Activated T-helper 9 cell treated with anti-CD3 and anti-CD28 coated beads, Interleukin-2, amount 50 U/mL, for 16 hours (primary cell): Measurements from ENCODE around the gene CLEC4E.
"Not testable (repeated sequence)": the region's sequence is repeated elsewhere in the genome, so short reads cannot be mapped to it uniquely, and the experiment has no call there.

Experiments
- DNase-seq: peaks from one replicate; pipeline ENCODE4 v3.0.0-alpha.2; 2020; ENCODE audit warnings: low read depth

The CLEC4E gene

GRCh38 chr12:8540831-8541230 is at the start of gene CLEC4E:
Gene CLEC4E (minus strand): TSS chr12:8540905. CDS start chr12:8540797, 108 bp downstream.
- DNase-seq: not testable (repeated sequence)

GRCh38 chr12:8589679-8590078 is 49.0 kb upstream of the CLEC4E start:
- no peak for DNase-seq

- DNase-seq: not testable (repeated sequence)
Observed at GRCh38 chr12:8584478-8584877, 43.8 kb upstream of the CLEC4E start.

GRCh38 chr12:8584004-8584403 is 43.3 kb upstream of the CLEC4E start:
- no peak for DNase-seq

GRCh38 chr12:8581098-8581784 is 40.5 kb upstream of the CLEC4E start:
- no peak for DNase-seq

DNA sequence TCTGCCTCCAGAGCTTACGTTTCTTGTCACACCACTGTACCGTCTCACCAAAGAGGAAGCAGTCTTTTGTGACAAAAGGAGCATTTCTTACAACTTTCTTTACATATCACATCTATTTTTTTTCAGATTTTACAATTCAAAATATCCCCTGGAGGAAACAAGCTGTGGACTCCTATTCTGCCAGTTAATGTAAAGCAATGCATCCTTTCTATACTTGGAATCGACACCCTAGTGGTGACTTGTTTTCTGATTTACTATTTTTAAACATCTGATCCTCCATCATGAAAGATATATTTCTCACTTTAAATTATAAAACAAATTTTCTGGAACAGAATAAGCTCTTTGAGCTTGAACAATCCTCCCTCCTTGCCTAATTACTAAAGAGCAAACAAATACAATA is 37.2 kb upstream of the CLEC4E start:
- no peak for DNase-seq

DNA sequence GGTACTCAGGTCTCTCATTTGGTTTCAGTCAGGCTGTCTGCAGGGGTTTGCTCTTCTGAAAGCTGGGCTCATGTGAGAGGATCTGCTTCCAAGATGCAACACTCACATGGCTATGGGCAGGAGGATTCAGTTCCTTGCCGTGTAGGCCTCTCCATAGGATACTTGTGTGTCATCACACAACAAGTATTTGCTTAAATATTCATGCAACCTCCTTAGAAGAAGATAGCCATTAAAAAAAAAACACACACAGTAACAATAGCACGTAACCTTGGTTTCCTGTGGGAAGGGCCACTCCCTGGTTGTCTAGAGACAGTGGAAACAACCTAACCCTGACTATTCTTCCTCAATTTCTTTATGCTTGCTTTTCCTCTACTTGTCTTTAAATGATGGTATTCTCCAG is 31.8 kb upstream of the CLEC4E start:
- no peak for DNase-seq

- DNase-seq: no peak
Observed at GRCh38 chr12:8566525-8566924, 25.8 kb upstream of the CLEC4E start.

GRCh38 chr12:8566052-8566451 is 25.3 kb upstream of the CLEC4E start:
- not testable (repeated sequence) for DNase-seq

DNA sequence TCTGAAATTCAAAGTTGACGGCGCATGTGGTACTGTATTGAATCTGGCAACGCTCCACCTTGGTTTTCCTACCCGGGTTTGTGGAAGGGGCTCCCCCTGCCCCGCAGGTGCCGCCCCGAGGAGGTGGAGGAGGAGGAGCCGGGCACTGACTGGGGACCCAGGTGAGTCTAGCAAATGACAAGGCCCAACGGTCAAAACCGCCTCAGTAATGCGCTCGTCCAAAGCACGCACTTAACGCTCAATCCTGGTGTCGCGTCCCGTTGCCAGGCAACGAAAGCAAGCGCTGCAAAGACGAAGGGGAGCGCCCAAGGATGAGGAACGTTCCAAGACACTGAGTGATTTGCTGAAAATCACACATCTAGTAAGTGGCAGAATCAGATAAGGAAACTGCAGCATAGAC is 24.0 kb upstream of the CLEC4E start:
- DNase-seq: no peak

- DNase-seq: no peak
Observed at GRCh38 chr12:8563356-8563755, 22.7 kb upstream of the CLEC4E start.

- no peak for DNase-seq
Observed at GRCh38 chr12:8562310-8562709, 21.6 kb upstream of the CLEC4E start.

DNA sequence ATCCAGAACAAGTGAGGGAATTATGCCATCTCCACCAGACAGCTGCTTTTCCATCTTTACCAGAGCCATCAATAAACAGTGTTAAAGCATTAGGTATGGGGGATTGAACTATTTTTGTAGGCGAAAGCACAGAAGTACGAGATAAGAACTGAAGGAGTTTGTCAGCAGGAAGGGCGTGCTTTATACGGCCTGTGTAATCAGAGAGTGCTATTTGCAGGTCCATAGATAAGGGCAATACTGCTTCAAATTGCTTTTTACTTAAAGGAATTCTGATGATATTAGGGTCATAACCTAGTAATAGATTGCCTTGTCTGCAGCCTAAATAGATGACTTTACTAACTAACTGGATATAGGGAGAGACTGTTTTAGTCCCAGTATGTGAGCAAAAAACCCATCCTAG is 20.3 kb upstream of the CLEC4E start:
- DNase-seq: no peak

- DNase-seq: no peak
Observed at GRCh38 chr12:8559676-8560075, 19.0 kb upstream of the CLEC4E start.

DNA sequence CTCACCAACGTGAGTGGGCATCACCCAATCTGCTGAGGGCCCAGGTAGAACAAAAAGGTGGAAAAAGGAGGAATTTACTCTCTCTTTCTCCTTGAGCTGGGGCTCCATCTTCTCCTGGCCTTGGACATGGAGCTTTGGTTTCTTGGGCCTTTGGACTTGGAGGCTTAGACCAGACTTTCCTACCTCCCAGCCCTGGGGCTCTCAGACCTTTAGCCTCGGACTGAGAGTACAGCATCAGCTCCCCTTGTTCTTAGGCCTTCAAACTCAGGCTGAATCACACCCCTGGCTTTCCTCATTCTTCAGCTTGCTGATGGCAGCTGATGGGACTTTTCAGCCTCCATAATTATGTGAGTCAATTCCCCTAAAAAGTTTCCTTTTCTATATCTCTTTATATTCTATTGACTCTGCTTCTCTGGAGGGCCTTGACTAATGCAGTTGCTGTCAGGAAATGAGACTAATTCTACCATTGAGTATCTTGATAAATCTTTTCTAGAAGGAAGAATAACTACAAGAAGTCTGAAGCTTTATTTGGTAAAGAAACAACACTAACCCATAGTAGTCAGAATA is 15.9 kb upstream of the CLEC4E start:
- no peak for DNase-seq

GRCh38 chr12:8554451-8555195 is 13.9 kb upstream of the CLEC4E start:
- DNase-seq: no peak

DNA sequence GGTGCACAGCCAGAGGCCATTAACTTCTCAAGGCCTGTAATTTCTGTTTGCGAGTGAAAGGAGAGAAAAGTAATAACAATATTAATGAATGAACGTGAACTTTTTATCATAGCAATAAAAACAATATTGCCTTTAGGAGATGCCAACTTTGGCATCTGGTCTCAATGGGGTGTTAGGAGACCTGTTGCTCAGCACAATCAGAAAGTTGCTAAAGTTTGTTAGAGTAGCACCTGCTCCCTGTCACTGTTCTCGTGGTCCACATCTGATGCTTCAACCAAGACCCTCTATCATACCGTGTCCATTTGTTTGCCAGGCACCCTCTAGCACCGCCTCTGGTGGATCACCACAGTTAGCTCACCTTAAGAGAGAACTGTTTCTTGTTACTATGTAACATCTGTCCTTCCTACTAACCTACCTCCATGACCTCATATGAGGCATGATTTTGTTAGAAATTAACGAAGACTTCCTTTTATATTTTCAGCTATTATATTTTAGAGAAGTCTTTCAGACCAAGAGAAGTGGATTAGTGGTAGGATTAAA is 12.5 kb upstream of the CLEC4E start:
- DNase-seq: no peak

- DNase-seq: no peak
Observed at GRCh38 chr12:8549381-8549780, 8.7 kb upstream of the CLEC4E start.

- no peak for DNase-seq
Observed at GRCh38 chr12:8548192-8548591, 7.5 kb upstream of the CLEC4E start.

DNA sequence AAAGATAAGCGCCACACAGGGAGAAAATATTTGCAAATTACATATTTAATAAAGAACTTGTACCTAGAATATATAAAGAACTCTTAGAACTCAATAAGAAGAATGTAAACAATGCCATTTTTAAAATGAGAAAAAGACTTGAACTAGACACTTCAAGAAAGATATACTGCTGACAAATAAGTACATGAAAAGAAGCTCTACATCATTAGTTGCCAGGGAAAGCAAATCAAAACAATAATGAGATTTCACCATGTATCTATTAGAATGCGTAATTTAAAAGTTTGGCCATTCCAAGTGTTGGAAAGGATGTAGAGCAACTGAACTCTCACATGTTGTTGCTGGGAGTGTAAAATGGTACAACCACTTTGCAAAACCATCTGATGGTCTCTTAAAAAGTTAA is 6.9 kb upstream of the CLEC4E start:
- DNase-seq: no peak

GRCh38 chr12:8546591-8546990 is 5.9 kb upstream of the CLEC4E start:
- DNase-seq: no peak

DNA sequence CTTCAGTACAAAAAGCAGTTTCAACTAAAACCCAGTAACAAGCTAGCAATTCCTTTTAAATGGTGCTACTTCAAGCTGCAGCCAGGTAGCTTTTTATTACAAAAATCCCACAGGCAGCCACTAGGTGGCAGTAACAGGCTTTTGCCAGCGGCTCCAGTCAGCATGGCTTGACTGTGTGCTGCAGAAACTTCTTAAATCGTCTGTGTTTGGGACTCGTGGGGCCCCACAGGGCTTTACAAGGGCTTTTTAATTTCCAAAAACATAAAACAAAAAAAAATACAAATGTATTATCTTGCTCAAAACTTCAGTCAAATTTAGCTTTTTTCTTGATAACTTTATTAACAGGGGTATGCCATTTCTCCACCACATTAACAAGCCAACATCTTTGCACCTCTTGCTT is 3.6 kb upstream of the CLEC4E start:
- DNase-seq: peak; percentile 45

- no peak for DNase-seq
Observed at GRCh38 chr12:8541562-8541961, 857 bp upstream of the CLEC4E start.
